SK-N-SH treated with all-trans-retinoic acid at 6 μM for 48 hours (cell line): ENCODE data around the gene CDS1.

ENCODE experiments used
- CSDC2 ChIP-seq: fragments of 250-450 bp; sonication (Bioruptor Pico); IDR thresholded peaks from 2 replicates; pipeline ENCODE4 v1.5.0; 2020; ENCODE audit warnings: mild to moderate bottlenecking, moderate library complexity
- POU6F1 ChIP-seq: fragments of 250-450 bp; sonication (Bioruptor Pico); IDR thresholded peaks from 2 replicates; pipeline ENCODE4 v1.8.0; 2021; ENCODE audit warnings: low read depth, mild to moderate bottlenecking, moderate library complexity, borderline replicate concordance
- SNAI2 ChIP-seq: fragments of 250-450 bp; sonication (Bioruptor Pico); IDR thresholded peaks from 2 replicates; pipeline ENCODE4 v1.5.0; 2020; ENCODE audit warnings: mild to moderate bottlenecking, moderate library complexity
- TOX ChIP-seq: fragments of 250-450 bp; sonication (Bioruptor Pico); IDR thresholded peaks from 2 replicates; pipeline ENCODE4 v1.8.0; 2021; ENCODE audit warnings: mild to moderate bottlenecking, moderate library complexity, borderline replicate concordance
- ZFP3 ChIP-seq: fragments of 250-450 bp; sonication (Bioruptor Pico); IDR thresholded peaks from 2 replicates; pipeline ENCODE4 v1.5.0; 2020; ENCODE audit warnings: mild to moderate bottlenecking, moderate library complexity
- ZNF70 ChIP-seq: fragments of 450-650 bp; formaldehyde crosslinking; IDR thresholded peaks from 2 replicates; pipeline ENCODE4 v1.5.0; 2020; ENCODE audit warnings: mild to moderate bottlenecking, moderate library complexity
- TF ChIP-seq, protein P1 (sequence below): fragments of 250-450 bp; sonication (Bioruptor Pico); IDR thresholded peaks from 2 replicates; pipeline ENCODE4 v1.8.0; 2020; ENCODE audit warnings: mild to moderate bottlenecking, moderate library complexity, borderline replicate concordance

- TF ChIP-seq, protein P1, sequence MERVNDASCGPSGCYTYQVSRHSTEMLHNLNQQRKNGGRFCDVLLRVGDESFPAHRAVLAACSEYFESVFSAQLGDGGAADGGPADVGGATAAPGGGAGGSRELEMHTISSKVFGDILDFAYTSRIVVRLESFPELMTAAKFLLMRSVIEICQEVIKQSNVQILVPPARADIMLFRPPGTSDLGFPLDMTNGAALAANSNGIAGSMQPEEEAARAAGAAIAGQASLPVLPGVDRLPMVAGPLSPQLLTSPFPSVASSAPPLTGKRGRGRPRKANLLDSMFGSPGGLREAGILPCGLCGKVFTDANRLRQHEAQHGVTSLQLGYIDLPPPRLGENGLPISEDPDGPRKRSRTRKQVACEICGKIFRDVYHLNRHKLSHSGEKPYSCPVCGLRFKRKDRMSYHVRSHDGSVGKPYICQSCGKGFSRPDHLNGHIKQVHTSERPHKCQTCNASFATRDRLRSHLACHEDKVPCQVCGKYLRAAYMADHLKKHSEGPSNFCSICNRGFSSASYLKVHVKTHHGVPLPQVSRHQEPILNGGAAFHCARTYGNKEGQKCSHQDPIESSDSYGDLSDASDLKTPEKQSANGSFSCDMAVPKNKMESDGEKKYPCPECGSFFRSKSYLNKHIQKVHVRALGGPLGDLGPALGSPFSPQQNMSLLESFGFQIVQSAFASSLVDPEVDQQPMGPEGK (CRISPR knock-in tag) = no peak
- TF ChIP-seq TOX (CRISPR knock-in tag) = no peak
- TF ChIP-seq ZFP3 = no peak
- no peak for TF ChIP-seq SNAI2 (CRISPR knock-in tag)
- no peak for TF ChIP-seq POU6F1 (CRISPR knock-in tag)
- no peak for TF ChIP-seq ZNF70 (CRISPR knock-in tag)
- TF ChIP-seq CSDC2 (CRISPR knock-in tag) = no peak
Observed at GRCh38 chr4:84677995-84678394, 95.1 kb downstream of the CDS1 start.
